Stimulated activated CD8-positive, alpha-beta memory T cell treated with anti-CD3 and anti-CD28 coated beads, Interleukin-4, amount 100 ng/mL, for 48 hours (primary cell): ENCODE results near the gene CACTIN.
A peak's percentile ranks its signal among the peaks of the same experiment; 100 is the strongest.

Source experiments
- DNase-seq: peaks from one replicate; pipeline ENCODE4 v3.0.0-alpha.2; 2020

CACTIN gene

DNA sequence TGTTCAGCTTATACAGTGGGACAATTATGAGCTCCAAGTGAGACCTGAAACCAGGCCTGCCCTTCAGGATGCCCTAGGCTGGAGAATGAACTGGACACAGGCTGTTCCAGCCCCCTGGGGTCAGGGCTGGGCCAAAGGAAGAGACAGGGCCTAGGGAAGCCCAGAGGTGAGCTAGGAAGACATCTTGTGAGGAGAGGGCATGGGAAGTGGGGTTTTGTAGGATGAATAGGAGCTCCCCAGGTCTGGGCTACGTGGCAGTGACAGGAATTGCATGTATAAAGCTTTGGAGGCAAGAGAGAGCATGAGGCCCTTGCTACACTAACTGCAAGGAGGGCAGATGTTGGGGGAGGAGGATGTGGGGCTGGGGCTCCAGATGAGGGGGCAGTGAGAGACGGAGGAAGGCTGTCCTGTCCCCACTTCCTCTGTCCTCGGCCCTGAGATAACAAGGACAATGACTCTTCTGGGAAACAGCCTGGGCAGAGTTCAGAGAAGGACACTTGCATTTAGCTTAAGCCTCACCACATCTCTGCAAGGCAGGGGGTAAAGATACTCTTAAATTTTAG is 18.4 kb downstream of the CACTIN start:
- DNase-seq: no peak

DNA sequence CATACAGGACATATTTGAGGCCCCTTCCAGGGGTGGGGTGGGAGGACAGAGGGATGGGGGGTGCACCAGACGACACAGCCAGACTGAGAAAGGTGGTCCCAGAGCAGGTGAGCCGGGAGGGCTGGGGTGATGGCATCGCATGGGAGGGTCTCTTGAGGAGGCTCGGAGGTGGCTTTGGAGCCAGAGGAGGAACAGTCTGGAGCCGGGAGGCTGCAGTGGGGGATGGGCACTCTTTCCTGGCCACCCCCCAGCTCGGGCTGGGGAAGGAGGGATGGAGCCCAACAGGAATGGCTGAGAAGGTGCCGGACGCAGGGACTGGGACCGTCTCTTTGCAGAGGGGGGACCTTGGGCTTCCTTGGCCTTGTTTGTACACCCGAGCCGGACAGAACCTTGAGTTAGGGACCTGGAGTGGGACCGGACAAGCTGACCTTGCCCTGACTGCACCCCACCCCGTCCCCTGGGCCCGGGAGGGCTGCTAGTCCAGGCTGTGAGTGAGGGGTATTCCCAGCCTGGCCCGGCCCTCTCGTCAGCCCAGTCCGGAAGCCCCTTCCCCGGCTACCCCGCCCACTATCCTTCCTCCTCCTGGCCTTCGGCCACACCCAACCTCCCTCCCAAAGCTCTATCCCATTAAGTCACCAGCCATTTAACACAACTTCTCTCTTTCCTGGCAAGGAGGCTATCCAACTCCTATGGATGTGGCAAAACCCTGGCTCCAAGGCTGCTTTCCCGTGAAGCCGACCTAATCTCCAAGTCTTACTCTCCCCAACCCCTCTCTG is 19.1 kb downstream of the CACTIN start:
- DNase-seq: no peak

DNA sequence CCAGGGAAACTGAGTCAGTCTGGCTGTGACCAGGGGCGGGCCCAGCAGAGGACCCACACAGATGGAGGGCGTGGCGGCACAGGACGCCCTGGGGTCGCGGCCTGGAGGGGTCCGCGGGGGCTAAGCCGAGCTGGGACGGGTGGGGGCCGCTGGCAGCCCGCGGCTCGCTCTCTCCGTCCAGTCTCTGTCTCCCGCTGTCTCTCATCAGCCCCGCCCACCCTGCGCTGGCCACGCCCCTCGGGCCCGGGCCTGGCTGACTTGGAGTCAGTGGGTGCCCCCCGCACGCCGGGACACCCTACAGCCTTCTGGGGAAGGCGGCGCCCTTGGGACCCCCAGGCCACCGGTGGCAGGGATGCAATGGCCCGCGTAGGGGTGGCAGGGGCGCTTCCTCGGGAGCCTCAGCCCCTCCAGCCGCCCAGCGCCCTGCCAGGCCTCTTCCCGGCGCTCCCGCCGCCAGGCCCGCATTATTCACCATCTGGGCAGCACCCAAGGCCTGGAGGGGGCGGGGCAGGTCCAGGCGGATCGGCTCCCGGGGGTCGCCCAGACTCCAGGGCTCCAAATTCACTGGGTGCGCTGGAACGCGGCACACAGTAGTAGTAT is 19.8 kb downstream of the CACTIN start, which contains the start of gene TBXA2R:
Gene TBXA2R (minus strand): TSS at position 186 of the 600 bp plus-strand sequence. CDS start 6,241 bp downstream, outside the sequence.
- DNase-seq: peak; percentile 86

DNA sequence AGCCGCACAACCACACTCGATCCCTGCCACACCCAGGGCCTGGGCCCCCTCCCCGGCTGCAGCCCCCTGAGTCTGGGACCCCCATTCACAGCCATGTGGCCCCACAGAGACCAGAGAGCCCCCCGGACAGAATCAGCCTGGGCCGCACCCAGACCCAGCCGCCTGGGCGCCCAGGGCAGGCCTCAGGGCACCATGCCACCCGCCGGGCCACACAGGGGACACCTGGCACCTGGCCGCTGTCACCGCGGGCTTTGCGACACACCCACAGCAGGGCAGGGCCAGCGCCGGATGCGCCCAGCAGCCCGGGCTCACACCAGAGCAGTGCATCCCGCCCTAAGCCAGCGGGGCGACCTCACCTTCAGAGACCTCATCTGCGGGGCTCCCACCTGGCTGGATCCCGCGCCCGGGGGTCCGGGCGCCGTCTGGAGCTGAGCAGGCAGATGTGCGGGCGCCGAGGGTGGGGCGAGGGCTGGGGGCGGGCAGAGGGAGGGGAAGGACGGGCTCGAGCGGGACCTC is 20.4 kb downstream of the CACTIN start:
- peak; percentile 49 for DNase-seq

DNA sequence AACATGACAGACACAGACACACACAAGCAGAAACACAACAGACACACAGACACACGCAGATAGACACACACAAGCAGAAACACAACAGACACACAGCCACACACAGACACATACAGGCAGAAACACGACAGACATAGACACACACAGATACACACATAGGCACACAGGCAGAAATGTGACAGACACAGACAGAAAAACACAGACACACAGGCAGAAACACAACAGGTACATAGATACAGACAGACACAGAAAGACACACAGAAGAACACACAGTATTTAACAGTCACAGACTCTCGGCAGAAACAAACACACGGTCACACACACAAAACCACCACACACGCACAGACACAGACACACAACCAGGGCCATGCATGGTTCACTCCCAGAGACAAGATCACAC is 20.8 kb downstream of the CACTIN start:
- DNase-seq: no peak

DNA sequence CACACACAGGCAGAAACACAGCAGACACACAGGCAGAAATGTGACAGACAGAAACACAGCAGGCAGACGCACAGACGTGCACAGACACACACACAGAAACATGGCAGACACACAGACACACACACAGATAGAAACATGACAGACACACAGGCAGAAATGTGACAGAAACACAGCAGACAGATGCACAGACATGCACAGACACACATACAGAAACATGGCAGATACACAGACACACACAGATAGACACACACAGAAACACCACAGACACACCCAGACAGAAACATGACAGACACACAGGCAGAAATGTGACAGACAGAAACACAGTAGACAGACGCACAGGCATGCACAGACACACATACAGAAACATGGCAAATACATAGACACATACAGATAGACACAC is 21.2 kb downstream of the CACTIN start:
- no peak for DNase-seq

DNA sequence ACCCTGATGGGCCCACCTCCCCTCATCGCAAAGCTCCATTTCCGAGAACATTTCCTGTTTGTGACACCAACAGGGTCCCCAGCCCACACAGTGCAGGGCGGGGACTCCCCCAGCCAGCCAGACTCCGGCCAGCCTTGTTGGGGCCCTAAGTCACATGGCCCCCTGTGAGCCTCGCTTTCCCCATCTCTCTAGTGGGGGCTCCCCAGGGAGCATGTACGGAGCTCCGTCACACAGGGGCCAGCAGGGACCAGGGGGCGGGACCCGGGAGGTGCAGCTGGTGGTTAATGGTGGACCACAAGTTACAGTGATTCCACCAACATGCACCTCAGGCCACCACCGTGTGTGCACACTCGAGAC is 21.6 kb downstream of the CACTIN start:
- DNase-seq: peak; percentile 47

DNA sequence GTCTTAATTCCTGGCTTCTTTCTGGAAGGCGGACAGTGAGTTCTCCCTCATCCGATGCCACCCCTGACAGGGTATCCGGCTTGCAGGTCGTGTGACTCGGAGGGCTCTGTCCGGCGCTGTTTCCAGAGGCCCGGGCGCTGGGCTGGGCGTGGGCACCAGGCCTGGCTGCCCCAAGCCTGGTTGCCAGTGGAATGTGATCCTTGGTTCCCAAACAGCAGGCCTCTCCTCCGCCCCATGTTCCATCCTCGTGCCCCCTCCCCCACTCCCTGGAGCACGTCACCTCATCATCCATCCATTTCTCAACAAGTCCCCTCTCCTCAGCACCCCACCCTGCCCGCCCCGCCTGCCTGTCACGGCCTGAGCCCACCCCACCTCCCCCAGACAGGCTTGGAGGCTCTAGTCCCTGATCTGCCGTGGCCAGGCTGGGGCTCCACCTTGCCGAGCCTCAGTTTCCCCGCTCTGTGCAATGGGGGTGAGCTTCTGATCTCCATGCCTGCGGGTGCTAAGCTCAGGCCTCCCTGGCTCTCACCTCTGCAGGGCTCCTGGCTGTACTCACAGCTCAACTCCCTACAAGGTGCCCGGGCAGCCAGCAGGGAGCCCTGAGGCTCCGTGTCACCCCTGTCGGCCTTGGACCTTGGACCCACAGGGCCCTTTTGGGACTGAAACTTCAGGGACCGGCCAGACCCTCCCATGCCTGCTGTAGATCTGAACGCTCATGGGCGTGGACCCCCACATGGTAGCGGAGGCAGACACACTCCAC is 22.2 kb downstream of the CACTIN start:
- DNase-seq: no peak

DNA sequence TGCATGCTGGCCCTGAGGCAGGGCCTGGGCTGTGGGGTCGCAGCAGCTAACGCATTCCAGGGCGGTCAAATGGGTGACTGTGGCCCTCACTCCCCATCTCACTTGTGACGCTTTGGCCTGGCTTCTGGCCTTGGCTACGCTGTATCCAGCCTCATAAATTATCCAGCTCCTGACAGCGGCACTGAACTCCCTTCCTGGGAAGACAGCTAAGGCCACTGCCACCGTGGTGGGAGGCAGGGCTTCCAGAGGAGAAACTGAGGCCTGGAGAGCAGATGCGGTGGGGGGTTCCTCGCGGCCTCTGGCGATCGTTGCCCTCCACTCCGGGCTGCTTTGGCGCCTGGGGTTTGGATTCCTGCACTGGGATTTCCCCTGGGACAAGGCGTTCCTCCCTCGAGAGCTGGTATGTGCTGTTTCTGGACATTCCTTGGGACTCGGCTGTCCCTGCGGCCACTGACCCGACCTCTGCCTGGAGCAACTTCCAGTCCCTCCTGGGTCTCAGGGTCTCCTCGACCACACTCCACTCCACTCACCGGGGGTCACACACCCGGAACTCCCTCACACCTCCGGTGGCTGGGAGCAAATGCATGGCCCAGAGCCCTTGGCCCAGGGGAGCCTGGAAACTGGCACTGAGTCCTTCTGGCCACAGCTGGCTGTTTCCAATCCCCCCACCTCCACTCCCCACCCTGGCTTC is 23.3 kb downstream of the CACTIN start:
- no peak for DNase-seq

DNA sequence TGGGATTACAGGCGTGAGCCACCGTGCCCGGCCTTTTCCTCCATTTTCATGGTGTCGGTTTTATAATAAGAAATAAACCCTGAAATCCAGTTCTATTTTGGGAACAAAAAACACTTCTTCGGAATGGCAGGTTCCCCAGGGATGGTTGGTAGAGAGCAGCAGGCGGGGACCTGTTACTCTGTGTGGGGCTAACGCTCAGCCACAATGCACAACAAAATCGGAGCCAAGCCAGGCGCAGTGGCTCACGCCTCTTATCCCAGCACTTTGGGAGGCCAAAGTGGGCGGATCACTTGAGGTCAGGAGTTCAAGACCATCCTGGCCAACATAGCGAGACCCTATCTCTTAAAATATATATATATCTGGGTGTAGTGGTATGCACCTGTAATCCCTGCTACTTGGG is 25.6 kb downstream of the CACTIN start:
- DNase-seq: no peak

DNA sequence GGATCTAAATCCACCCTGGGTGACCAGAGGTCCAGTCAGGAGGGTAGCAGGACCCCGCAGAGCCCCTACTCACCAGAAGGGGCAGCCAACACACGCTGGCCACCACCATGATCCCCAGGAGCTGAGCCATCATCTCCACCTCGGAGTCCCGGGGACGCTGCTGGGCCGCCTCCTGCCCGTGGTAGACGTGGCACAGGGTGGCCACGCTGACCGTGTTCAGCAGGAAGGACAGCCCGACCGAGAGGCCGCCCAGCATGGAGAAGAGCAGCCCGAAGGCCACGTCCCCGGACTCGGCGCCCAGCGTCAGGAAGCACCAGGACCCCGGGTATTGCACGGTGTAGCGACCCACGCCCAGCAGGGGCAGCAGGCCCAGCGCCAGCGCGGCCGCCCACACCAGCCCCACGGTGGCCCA is 26.8 kb downstream of the CACTIN start:
- no peak for DNase-seq

DNA sequence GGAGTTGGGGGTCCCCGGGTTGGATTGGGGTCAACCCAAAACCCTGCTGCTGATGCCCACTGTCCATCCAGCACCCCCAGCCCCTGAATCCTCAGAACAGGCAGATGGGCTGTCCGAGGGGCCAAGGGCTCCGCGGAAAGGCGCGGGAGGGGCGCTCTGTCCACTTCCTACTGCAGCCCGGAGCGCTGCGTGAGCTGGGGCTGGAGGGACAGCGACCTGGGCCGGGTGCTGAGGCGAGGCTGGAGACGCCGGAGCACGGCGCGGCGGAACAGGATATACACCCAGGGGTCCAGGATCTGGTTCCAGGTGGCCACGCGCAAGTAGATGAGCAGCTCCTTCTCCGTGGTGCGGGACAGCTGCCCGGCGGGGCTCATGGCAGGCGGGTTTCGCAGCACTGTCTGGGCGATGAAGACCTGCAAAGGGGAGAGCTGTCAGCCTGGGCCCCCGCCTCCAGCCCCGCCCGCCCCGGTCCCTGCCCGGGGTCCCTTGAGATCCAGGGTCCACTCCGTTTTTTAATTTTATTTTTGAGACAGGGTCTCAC is 31.0 kb downstream of the CACTIN start:
- no peak for DNase-seq

DNA sequence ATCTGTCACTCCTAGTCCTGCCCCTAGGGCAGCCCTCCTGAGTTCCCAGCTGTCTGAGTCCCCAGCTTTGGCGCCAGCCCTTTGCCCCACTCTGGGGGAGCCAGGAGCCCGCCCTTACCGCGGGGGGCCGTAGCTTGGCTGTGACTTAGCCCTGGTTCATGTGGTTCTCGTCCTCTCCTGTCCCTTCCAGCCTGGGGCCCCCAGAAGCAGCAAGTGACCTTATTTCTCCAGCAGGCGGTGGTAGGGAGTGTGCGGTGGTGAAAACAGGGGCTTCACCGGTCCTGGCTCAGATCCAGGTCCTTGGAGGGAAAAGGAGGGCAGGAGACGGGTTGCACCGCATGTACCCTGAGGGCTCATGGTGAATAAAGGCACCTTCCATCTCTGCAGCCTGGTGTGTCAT is 33.4 kb downstream of the CACTIN start:
- DNase-seq: no peak

DNA sequence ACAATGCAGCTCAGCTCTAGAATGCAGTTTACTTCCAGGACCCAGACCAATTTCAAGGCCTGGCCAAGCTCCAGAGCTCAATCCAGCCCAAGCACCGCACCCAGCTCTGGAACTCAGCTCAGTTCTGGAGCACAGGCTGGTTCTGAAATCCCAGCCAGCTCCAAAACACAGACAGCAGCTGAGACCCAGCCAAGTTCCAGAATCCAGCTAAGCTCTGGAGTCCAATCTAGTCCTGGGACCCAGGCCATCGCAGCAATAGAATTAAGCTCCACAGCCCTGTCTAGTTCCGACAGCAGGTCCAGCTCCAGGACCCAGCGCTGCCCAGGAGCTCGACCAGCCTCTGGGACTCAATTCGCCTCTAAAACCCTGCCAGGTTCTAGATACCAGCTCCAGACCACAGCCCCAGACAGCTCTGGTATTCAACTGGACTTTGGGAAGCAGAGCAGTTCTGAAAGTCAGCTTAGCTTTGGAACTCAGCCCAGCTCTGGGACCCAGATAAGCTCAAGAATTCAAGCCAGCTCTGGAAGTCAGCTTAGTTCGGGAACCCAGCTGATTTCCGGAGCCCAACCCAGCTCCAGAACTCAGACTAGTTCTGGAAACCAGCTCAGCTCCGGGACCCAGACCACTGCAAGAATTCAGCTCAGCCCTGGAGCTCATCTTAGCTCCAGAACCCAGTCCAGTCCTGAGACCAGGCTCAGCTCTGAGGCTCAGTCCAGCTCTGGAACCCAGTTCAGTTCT is 34.5 kb downstream of the CACTIN start:
- no peak for DNase-seq

DNA sequence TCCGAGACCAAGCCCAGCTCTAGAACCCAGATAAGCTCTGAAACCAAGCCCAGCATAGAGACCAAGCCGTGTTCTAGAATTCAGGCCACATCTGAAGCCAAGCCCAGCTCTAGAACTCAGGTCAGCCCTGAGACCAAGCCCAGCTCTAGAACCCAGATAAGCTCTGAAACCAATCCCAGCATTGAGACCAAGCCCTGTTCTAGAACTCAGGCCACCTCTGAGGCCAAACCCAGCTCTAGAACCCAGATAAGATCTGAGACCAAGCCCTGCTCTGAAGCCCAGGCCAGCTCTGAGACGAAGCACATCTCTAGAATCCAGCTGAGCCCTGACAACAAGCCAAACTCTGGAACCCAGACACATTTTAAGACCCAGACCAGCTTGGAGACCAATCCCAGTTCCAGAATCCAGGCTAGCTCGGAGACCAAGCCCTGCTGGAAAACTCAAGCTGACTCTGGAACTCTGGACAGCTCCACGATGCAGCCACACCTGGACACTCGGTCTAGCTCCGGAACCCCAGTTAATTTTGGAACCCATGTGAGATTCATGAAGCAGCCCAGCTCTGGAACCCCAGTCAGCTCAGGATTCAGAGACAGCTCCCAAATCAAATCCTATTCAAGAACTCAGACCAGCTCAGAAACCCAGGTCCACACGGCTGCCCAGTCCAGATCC is 35.5 kb downstream of the CACTIN start:
- DNase-seq: no peak

DNA sequence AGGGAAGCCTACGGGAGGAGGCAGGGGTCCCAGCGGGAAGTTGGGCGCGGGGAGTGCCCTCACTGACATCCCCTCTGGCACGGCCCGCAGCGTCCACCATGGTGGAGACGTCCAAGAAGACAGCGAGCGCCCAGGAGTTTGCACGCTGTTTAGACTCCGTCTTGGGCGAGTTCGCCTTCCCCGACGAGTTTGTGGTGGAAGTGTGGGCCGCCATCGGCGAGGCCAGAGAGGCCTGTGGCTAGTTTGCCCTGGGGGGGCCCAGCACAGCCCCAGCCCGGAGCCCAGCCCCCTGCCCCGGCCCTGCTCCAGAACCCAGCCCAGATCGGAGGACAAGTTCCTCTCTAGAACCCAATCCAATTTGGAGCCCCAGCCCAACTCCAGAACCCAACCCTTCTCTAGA is 36.6 kb downstream of the CACTIN start:
- DNase-seq: no peak

DNA sequence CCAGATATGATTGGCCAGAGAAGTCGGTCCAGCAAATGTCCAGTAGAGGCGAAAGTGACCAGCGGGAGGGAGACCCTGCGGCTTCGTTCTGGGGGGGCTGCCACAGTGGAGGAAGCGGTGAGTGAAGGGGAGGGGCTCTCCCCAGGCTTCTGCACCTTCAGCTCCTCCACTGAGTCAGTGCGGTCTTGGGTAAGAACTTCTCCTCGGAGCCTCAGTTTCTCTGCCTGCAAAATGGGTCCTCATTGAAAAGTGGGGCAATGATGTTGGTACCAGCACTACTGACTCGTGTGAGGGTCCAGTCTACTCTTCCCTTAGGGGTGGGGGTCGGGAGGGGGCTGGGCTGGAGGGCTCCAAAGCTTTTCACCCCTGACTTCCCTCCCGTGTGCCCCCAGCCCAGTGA is 37.2 kb downstream of the CACTIN start:
- no peak for DNase-seq

DNA sequence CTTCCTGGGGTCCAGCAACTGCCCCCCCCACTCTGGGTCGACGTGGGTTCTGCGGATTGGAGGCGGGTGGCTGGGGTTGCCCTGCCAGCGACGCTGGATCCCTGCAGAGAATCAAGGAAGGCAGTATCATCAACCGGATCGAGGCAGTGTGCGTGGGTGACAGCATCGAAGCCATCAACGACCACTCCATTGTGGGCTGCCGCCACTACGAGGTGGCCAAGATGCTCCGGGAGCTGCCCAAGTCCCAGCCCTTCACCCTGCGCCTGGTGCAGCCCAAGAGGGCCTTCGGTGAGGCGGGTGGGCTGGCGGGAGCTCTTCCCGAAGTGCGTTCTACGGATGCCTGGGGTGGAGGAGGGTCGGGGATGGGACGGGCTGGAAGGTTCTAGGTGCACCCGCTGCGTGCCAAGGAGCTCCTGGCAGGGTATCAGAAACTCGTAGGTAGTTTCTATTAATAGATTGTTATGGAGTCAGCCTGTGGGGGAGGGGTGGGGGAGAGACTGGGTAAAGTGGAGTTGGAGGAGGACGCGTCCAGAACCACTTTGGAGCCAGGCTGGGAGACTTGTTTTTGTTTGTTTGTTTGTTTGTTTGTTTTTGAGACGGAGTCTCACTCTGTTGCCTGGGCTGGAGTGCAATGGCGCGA is 39.8 kb downstream of the CACTIN start:
- no peak for DNase-seq

DNA sequence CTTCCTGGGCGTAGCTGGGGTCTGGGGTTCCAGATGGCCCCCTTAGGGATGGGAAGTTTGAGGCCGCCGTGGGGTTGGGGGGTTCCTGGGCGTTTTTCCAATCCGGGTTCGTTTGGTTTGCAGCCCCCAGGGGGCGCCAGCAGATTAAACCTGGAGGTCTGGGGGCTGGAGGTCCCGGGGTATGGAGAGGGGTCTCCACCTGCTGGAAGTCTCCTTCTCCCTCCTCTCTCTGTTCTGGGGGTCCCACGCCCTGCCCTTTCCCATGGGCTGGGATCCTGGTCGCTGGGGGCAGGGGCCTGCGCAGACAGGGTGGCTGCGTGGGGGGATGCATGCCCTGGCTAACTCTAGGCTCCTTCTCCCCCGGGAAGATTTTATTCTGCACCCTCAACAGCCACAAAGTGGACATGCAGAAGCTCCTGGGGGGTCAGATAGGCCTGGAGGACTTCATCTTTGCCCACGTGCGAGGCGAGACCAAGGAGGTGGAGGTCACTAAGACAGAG is 40.4 kb downstream of the CACTIN start:
- DNase-seq: peak; percentile 73
